ENCODE data around the gene POLR3A.

The POLR3A gene

DNA sequence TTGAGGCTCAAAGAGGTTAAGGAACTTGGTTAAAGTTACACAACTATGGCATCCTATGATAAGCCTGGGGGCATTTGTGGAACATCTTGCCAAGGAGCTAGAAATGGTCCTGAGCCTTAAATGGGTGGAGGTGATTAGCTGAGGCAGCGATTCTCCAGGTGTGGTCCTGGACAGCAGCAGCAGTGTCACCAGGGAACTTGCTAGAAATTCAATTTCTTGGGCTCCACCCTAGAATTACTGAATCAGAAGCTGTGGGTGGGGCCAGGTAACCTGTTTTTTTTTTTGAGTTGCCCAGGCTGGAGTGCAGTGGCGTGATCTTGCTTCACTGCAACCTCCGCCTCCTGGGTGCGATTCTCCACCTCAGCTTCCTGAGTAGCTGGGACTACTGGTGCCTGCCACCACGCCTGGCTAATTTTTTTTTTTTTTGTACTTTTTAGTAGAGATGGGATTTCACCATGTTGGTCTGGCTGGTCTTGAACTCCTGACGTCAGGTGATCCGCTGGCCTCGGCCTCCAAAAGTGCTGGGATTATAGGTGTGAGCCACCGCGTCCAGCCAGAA is 17.5 kb upstream of the POLR3A start:
- in situ Hi-C loops (cut with HindIII; ENCODE audit: low sequenced_read_pairs), result loop anchor here (5.0 to 10.0 kb wide), 4 partner anchors 708 to 1146 kb away; no protein-coding TSS in a partner anchor
- TF ChIP-seq, protein P1, sequence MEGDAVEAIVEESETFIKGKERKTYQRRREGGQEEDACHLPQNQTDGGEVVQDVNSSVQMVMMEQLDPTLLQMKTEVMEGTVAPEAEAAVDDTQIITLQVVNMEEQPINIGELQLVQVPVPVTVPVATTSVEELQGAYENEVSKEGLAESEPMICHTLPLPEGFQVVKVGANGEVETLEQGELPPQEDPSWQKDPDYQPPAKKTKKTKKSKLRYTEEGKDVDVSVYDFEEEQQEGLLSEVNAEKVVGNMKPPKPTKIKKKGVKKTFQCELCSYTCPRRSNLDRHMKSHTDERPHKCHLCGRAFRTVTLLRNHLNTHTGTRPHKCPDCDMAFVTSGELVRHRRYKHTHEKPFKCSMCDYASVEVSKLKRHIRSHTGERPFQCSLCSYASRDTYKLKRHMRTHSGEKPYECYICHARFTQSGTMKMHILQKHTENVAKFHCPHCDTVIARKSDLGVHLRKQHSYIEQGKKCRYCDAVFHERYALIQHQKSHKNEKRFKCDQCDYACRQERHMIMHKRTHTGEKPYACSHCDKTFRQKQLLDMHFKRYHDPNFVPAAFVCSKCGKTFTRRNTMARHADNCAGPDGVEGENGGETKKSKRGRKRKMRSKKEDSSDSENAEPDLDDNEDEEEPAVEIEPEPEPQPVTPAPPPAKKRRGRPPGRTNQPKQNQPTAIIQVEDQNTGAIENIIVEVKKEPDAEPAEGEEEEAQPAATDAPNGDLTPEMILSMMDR (IDR thresholded peaks at IDR 0.05; ENCODE audit: low read depth, low read length, missing control alignments), result no peak
- H3K4me3 ChIP-seq (ENCODE audit: low read depth, low read length), result no peak overlapping the region
- no peak for DNase-seq (ENCODE audit: low read depth)

DNA sequence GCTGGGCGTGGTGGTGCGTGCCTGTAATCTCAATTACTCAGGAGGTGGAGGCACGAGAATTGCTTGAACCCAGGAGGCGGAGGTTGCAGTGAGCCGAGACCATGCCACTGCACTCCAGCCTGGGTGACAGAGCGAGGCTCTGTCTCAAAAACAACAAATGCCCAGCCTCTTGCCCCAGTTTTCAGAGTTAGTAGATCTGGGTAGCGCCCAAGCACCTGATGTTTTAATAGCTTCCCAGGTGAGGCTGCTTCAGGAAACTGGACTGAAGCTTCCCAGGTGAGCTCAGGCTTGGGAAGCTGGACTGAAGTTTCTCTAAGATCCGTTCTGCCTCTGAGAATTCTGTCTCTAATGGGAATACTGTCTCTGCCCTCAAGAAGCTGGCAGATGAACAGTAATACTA is 16.5 kb upstream of the POLR3A start:
- in situ Hi-C loops (cut with HindIII; ENCODE audit: low sequenced_read_pairs), result loop anchor here (5.0 to 10.0 kb wide), 4 partner anchors 709 to 1146 kb away; no protein-coding TSS in a partner anchor
- TF ChIP-seq, protein P1 (IDR thresholded peaks at IDR 0.05; ENCODE audit: low read depth, low read length, missing control alignments), result no peak
- H3K4me3 ChIP-seq (ENCODE audit: low read depth, low read length), result no peak overlapping the region
- DNase-seq (ENCODE audit: low read depth), result no peak

DNA sequence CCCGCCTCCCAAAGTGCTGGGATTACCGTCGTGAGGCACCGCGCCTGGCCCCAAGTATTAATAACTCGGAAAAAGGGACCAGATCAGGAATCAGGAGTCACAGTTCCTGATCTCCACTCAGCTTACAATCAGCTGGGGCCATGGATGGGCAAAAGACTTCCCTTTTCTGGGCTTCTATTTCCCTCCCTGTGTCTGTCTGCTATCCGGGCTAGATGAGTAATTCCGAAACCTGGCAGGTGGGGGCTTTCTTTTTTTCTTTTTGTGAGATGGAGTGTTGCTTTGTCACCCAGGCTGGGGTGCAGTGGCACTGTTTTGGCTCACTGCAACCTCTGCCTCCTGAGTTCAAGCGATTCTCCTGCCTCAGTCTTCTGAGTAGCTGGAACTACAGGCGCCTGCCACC is 15.9 kb upstream of the POLR3A start:
- TF ChIP-seq, protein P1 (IDR thresholded peaks at IDR 0.05; ENCODE audit: low read depth, low read length, missing control alignments), result no peak
- in situ Hi-C loops (cut with HindIII; ENCODE audit: low sequenced_read_pairs), result loop anchor here (5.0 to 10.0 kb wide), 4 partner anchors 710 to 1147 kb away; no protein-coding TSS in a partner anchor
- DNase-seq (ENCODE audit: low read depth), result no peak
- no peak overlapping the region for H3K4me3 ChIP-seq (ENCODE audit: low read depth, low read length)

DNA sequence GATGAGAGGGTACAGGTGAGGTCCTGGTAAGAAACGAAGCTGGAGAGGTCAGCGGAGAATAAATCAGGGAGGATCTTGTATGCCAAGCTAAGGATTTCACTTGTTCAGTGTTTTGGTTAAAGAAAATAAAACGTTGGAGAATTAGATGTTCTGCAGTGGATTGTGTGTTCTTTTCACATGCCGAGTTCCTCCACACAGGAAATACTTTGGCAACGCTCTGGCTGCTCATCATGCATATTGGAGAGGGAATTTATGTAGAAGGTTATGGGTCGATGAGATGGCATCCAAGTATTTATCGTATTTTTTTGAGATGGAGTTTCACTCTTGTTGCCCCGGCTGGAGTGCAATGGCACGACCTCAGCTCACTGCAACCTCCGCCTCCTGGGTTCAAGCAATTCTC is 15.4 kb upstream of the POLR3A start:
- no peak overlapping the region for H3K4me3 ChIP-seq (ENCODE audit: low read depth, low read length)
- TF ChIP-seq, protein P1 (IDR thresholded peaks at IDR 0.05; ENCODE audit: low read depth, low read length, missing control alignments), result no peak
- in situ Hi-C loops (cut with HindIII; ENCODE audit: low sequenced_read_pairs), result loop anchor here (5.0 to 10.0 kb wide), 4 partner anchors 710 to 1148 kb away; no protein-coding TSS in a partner anchor
- DNase-seq (ENCODE audit: low read depth), result no peak

DNA sequence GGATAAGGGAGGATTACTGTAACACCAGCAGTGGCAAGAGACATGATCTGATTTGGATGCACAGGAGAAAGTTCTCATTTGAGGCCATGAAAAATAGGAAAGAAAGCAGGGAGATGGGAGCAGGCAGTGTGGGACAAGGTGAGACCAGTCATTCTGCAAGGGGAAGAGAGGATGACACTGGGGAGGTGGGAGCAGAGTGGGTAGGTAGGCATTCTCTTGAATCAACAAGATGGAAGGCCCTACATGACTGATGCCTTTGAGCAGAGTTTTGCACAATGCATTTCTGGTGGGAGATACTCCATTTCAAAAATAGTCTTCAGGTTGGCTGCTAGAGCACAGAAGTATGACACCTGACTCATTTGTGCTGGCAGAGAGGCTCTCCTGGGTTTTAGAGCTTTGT is 14.9 kb upstream of the POLR3A start:
- no peak overlapping the region for H3K4me3 ChIP-seq (ENCODE audit: low read depth, low read length)
- in situ Hi-C loops (cut with HindIII; ENCODE audit: low sequenced_read_pairs), result loop anchor here (10.0 kb wide), 2 partner anchors 711 to 991 kb away; no protein-coding TSS in a partner anchor
- TF ChIP-seq, protein P1 (IDR thresholded peaks at IDR 0.05; ENCODE audit: low read depth, low read length, missing control alignments), result no peak
- DNase-seq (ENCODE audit: low read depth), result no peak

DNA sequence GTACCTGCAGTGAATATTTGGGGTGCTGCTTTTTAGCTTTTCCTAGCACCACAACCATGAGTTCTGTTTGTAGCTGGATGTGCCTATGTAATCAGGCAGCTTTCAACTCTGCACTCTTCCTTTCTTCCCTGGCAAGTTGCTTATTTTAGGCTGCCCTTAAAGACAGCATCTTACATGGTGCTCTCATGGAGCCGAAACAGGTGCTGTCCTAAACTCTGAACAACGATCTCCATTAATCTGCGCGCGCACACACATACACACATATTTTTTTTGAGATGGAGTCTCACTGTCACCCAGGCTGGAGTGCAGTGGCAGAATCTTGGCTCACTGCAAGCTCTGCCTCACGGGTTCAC is 13.4 kb upstream of the POLR3A start:
- DNase-seq (ENCODE audit: low read depth), result no peak
- in situ Hi-C loops (cut with HindIII; ENCODE audit: low sequenced_read_pairs), result loop anchor here (10.0 kb wide), 2 partner anchors 712 to 992 kb away; no protein-coding TSS in a partner anchor
- TF ChIP-seq, protein P1 (IDR thresholded peaks at IDR 0.05; ENCODE audit: low read depth, low read length, missing control alignments), result no peak
- no peak overlapping the region for H3K4me3 ChIP-seq (ENCODE audit: low read depth, low read length)

All from astrocyte of the cerebellum (primary cell).